H9 (cell line): ENCODE results near the gene SDK1. TPM values are rescaled to one million over a fixed set of nuclear protein-coding genes. Genes with fewer than 3 reads are reported as not detected.

Experiments used
- DNase-seq: peaks from one replicate; pipeline ENCODE4 v3.0.0-alpha.2; 2017
- H2AFZ ChIP-seq: one replicate; pipeline ENCODE4 v1.6.1; 2013; ENCODE audit warnings: mild to moderate bottlenecking, low read length, control low read depth, moderate library complexity
- H2AK5ac ChIP-seq: 2 replicates; pipeline ENCODE4 v1.6.1; 2013; ENCODE audit warnings: low read length, control low read depth, mixed read lengths; ENCODE audit not compliant: insufficient read length
- H2BK120ac ChIP-seq: one replicate; pipeline ENCODE4 v1.6.1; 2013; ENCODE audit warnings: low read depth, mild to moderate bottlenecking, low read length, control low read depth, inconsistent platforms; ENCODE audit not compliant: poor library complexity, severe bottlenecking
- H2BK12ac ChIP-seq: 2 replicates; pipeline ENCODE4 v1.6.1; 2013; ENCODE audit warnings: low read length, control low read depth, mixed read lengths, low read depth; ENCODE audit not compliant: insufficient read length
- H2BK15ac ChIP-seq: 2 replicates; pipeline ENCODE4 v1.6.1; 2013; ENCODE audit warnings: low read depth, low read length, control low read depth
- H2BK20ac ChIP-seq: one replicate; pipeline ENCODE4 v1.6.1; 2013; ENCODE audit warnings: low read depth, mild to moderate bottlenecking, low read length, control low read depth, inconsistent platforms; ENCODE audit not compliant: poor library complexity, severe bottlenecking
- H2BK5ac ChIP-seq: 2 replicates; pipeline ENCODE4 v1.6.1; 2013; ENCODE audit warnings: low read length, control low read depth, mixed read lengths; ENCODE audit not compliant: insufficient read length
- H3K14ac ChIP-seq: 2 replicates; pipeline ENCODE4 v1.6.1; 2013; ENCODE audit warnings: low read length, control low read depth; ENCODE audit not compliant: insufficient read depth
- H3K18ac ChIP-seq: 2 replicates; pipeline ENCODE4 v1.6.1; 2013; ENCODE audit warnings: low read depth, mild to moderate bottlenecking, mixed read lengths, low read length, control low read depth; ENCODE audit not compliant: insufficient read length
- H3K23ac ChIP-seq: 2 replicates; pipeline ENCODE4 v1.6.1; 2013; ENCODE audit warnings: low read length, control low read depth, mixed read lengths, low read depth; ENCODE audit not compliant: insufficient read length
- H3K23me2 ChIP-seq: 2 replicates; pipeline ENCODE4 v1.6.1; 2013; ENCODE audit warnings: low read depth, mild to moderate bottlenecking, mixed read lengths, low read length, control low read depth; ENCODE audit not compliant: insufficient read length, poor library complexity, severe bottlenecking
- H3K27ac ChIP-seq: 2 replicates; pipeline ENCODE4 v1.5.1; 2013; ENCODE audit warnings: low read length, control low read depth, mixed read lengths, low read depth; ENCODE audit not compliant: insufficient read length
- H3K27me3 ChIP-seq: 2 replicates; pipeline ENCODE4 v1.6.1; 2013; ENCODE audit warnings: low read length, control low read depth, inconsistent platforms; ENCODE audit not compliant: insufficient read depth
- H3K4ac ChIP-seq: 2 replicates; pipeline ENCODE4 v1.6.1; 2013; ENCODE audit warnings: low read depth, mild to moderate bottlenecking, control low read depth, inconsistent platforms, low read length, moderate library complexity
- H3K4me1 ChIP-seq: 2 replicates; pipeline ENCODE4 v1.6.1; 2013; ENCODE audit warnings: low read length, control low read depth, inconsistent platforms; ENCODE audit not compliant: insufficient read depth
- H3K4me2 ChIP-seq: 2 replicates; pipeline ENCODE4 v1.6.1; 2013; ENCODE audit warnings: low read length, control low read depth, mixed read lengths; ENCODE audit not compliant: insufficient read length, insufficient read depth
- H3K56ac ChIP-seq: 2 replicates; pipeline ENCODE4 v1.6.1; 2013; ENCODE audit warnings: low read depth, mild to moderate bottlenecking, mixed read lengths, low read length, control low read depth; ENCODE audit not compliant: insufficient read length
- H3K79me1 ChIP-seq: 2 replicates; pipeline ENCODE4 v1.6.1; 2013; ENCODE audit warnings: low read depth, mild to moderate bottlenecking, moderate library complexity, low read length, control low read depth, inconsistent platforms; ENCODE audit not compliant: insufficient read depth, poor library complexity, severe bottlenecking
- H3K79me2 ChIP-seq: 2 replicates; pipeline ENCODE4 v1.6.1; 2013; ENCODE audit warnings: low read length, control low read depth, inconsistent platforms; ENCODE audit not compliant: insufficient read depth
- H3K9ac ChIP-seq: 2 replicates; pipeline ENCODE4 v1.6.1; 2013; ENCODE audit warnings: low read length, control low read depth, mixed read lengths; ENCODE audit not compliant: insufficient read length; ENCODE audit errors: extremely low read depth
- H3K9me3 ChIP-seq: one replicate; pipeline ENCODE4 v1.6.1; 2013; ENCODE audit warnings: low read depth, low read length, inconsistent platforms; ENCODE audit not compliant: control insufficient read depth
- H3T11ph ChIP-seq: one replicate; pipeline ENCODE4 v1.6.1; 2013; ENCODE audit warnings: mild to moderate bottlenecking, low read length, control low read depth, inconsistent platforms
- H4K20me1 ChIP-seq: one replicate; pipeline ENCODE4 v1.6.1; 2013; ENCODE audit not compliant: control insufficient read depth, insufficient read length, insufficient read depth
- H4K5ac ChIP-seq: 2 replicates; pipeline ENCODE4 v1.6.1; 2013; ENCODE audit warnings: low read depth, mild to moderate bottlenecking, mixed read lengths, low read length, control low read depth; ENCODE audit not compliant: insufficient read length
- H4K8ac ChIP-seq: replicated peaks from 2 replicates; pipeline ENCODE4 v1.6.1; 2013; ENCODE audit warnings: low read length, control low read depth, mixed read lengths, low read depth; ENCODE audit not compliant: insufficient read length
- H4K91ac ChIP-seq: 2 replicates; pipeline ENCODE4 v1.6.1; 2013; ENCODE audit warnings: low read depth, mild to moderate bottlenecking, moderate library complexity, mixed read lengths, low read length, control low read depth; ENCODE audit not compliant: insufficient read length
- H3K27ac Mint-ChIP-seq, 3 experiments: 2 replicates in 2 of 3; 3 replicates in 1 of 3; pipeline ENCODE4 v1.8.0; 2020 to 2021; ENCODE audit warnings: mixed read lengths in 3 of 3, mild to moderate bottlenecking in 1 of 3, moderate library complexity in 1 of 3
- H3K27me3 Mint-ChIP-seq: 2 replicates; pipeline ENCODE4 v1.8.0; 2021; ENCODE audit warnings: low read depth, mild to moderate bottlenecking, moderate library complexity, mixed read lengths
- H3K36me3 Mint-ChIP-seq, 3 experiments: 2 replicates in 2 of 3; 3 replicates in 1 of 3; pipeline ENCODE4 v1.8.0; 2020 to 2021; ENCODE audit warnings: low read depth in 3 of 3, mixed read lengths in 3 of 3; ENCODE audit not compliant: insufficient read depth in 1 of 3
- H3K4me1 Mint-ChIP-seq, 2 experiments: 2 replicates each; pipeline ENCODE4 v1.8.0; 2020; ENCODE audit warnings: mixed read lengths in 2 of 2
- H3K4me3 Mint-ChIP-seq, 2 experiments: 2 replicates in 1 of 2; 3 replicates in 1 of 2; pipeline ENCODE4 v1.8.0; 2020 to 2021; ENCODE audit warnings: mild to moderate bottlenecking in 2 of 2, mixed read lengths in 2 of 2, moderate library complexity in 1 of 2
- H3K9me3 Mint-ChIP-seq, 2 experiments: 2 replicates in 1 of 2; 3 replicates in 1 of 2; pipeline ENCODE4 v1.8.0; 2020; ENCODE audit warnings: mild to moderate bottlenecking in 2 of 2, mixed read lengths in 2 of 2, moderate library complexity in 1 of 2
- WGBS: extraction: QIAGEN DNeasy Blood & Tissue Kit; methylation state at CpG from one replicate; pipeline ENCODE4 v1.1.7; 2013; ENCODE audit warnings: missing lambda C conversion rate, low lambda C conversion rate, mixed read lengths; ENCODE audit not compliant: insufficient read length; ENCODE audit errors: extremely low coverage; 5-methylcytosine and 5-hydroxymethylcytosine counted together
- total RNA-seq: library from RNA; stranded (reverse); gene quantifications from 2 replicates; pipeline ENCODE4 v1.2.1, GENCODE V29; 2021
- TF ChIP-seq, protein P1 (sequence below): fragments of 200-600 bp; sonication (generic); conservative IDR thresholded peaks from 3 replicates; pipeline ENCODE4 v1.8.0; 2021; ENCODE audit warnings: antibody characterized with exemption, mild to moderate bottlenecking

SDK1 gene
- total RNA-seq, 1 experiment from 2014 or later = 8.7 TPM

- no peak overlapping the region for H3K4ac ChIP-seq
- H3K14ac ChIP-seq = no peak overlapping the region
- H2AFZ ChIP-seq = no peak overlapping the region
- Mint-ChIP-seq H3K36me3 (no peaks in the 10 kb centered on the region), H3K4me3 (no peak overlapping the region), H3K27ac (no peak overlapping the region), H3K27me3 (no peaks in the 10 kb centered on the region), H3K4me1 (peaks cover 14 to 22% of the 10 kb centered on the region in 2 experiments), H3K9me3 (no peaks in the 10 kb centered on the region)
- no peaks in the 10 kb centered on the region for H3K79me2 ChIP-seq
- H3K79me1 ChIP-seq = no peaks in the 10 kb centered on the region
- H3K56ac ChIP-seq = no peak overlapping the region
- no peak overlapping the region for H2BK15ac ChIP-seq
- no peaks in the 10 kb centered on the region for H3K23me2 ChIP-seq
- H3K4me2 ChIP-seq = no peak overlapping the region
- no peak overlapping the region for H3K23ac ChIP-seq
- DNase-seq = no peak
- H3K9me3 ChIP-seq = no peaks in the 10 kb centered on the region
- TF ChIP-seq, protein P1, sequence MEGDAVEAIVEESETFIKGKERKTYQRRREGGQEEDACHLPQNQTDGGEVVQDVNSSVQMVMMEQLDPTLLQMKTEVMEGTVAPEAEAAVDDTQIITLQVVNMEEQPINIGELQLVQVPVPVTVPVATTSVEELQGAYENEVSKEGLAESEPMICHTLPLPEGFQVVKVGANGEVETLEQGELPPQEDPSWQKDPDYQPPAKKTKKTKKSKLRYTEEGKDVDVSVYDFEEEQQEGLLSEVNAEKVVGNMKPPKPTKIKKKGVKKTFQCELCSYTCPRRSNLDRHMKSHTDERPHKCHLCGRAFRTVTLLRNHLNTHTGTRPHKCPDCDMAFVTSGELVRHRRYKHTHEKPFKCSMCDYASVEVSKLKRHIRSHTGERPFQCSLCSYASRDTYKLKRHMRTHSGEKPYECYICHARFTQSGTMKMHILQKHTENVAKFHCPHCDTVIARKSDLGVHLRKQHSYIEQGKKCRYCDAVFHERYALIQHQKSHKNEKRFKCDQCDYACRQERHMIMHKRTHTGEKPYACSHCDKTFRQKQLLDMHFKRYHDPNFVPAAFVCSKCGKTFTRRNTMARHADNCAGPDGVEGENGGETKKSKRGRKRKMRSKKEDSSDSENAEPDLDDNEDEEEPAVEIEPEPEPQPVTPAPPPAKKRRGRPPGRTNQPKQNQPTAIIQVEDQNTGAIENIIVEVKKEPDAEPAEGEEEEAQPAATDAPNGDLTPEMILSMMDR = no peak
- H3K9ac ChIP-seq = no peak overlapping the region
- no peak overlapping the region for H4K8ac ChIP-seq
- H3K27me3 ChIP-seq = no peaks in the 10 kb centered on the region
- no peak overlapping the region for H4K5ac ChIP-seq
- H2AK5ac ChIP-seq = no peak overlapping the region
- peak overlapping the region; percentile 33 for H2BK5ac ChIP-seq
- no peak overlapping the region for H2BK120ac ChIP-seq
- no peak overlapping the region for H2BK20ac ChIP-seq
- no peak overlapping the region for H2BK12ac ChIP-seq
- no peak overlapping the region for H3K18ac ChIP-seq
- no peak overlapping the region for H3K27ac ChIP-seq
- H3T11ph ChIP-seq = no peak overlapping the region
- peaks cover 4% of the 10 kb centered on the region for H3K4me1 ChIP-seq
- no peaks in the 10 kb centered on the region for H4K20me1 ChIP-seq
- no CpG with 5 or more reads among the region's 4 CpGs for WGBS
- H4K91ac ChIP-seq = no peak overlapping the region
Measured at GRCh38 chr7:3432911-3433310, 131.9 kb downstream of the SDK1 start.
